Glomerular endothelial cell (primary cell): ENCODE results near the gene ANKRD60. TPM values are rescaled to one million over a fixed set of nuclear protein-coding genes. Genes with fewer than 3 reads are reported as not detected.

Experiments used
- DNase-seq: peaks from one replicate; pipeline ENCODE4 v3.0.0-alpha.2; 2011; ENCODE audit warnings: low read depth, low spot score; ENCODE audit errors: extremely low read depth
- total RNA-seq: library from RNA; depleted of rRNA; stranded (reverse); fragments of >200 nt; gene quantifications from 2 replicates; pipeline ENCODE4 v1.2.3, GENCODE V29; 2015

ANKRD60 gene
- total RNA-seq, 1 donor from 2014 or later: not detected

DNA sequence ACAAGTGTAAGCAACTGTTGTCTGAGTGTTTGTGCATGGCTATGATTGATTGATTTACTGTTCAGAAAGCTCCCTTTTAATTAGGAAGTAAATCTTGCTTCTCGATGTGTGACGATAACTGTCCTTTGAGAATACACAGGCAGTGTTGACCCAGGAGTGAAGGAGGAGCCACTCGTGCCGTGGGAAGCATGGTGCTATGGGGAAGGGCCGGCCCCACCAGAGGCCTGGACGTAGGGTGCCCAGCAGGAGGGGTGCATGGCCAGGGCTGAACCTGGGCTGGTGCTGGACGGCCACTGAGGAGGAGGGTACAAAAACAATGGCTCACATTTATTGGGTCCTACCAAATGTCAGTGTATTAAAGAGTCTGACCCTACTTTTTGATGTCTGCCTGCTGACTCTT is 60.7 kb downstream of the ANKRD60 start:
- no peak for DNase-seq

Other genes starting within 250 kb of the ANKRD60 start
- 21.0 and 21.8 TPM in 2 replicates for gene RAB22A, start 81.1 kb upstream of the ANKRD60 start, total RNA-seq
- 10.1 and 17.6 TPM in 2 replicates for gene VAPB, start 160.6 kb upstream of the ANKRD60 start, total RNA-seq